Stimulated activated CD4-positive, alpha-beta T cell treated with anti-CD3 and anti-CD28 coated beads, Interleukin-2, amount 100 ng/mL, for 48 hours (primary cell): Measurements from ENCODE around the gene FOXD4.
"Not testable (repeated sequence)": the region's sequence is repeated elsewhere in the genome, so short reads cannot be mapped to it uniquely, and the experiment has no call there.

Source experiments
- DNase-seq, 2 donors: peaks; one replicate each; pipeline ENCODE4 v3.0.0-alpha.2; 2020

The FOXD4 gene

GRCh38 chr9:90851-91250, 27.4 kb downstream of the FOXD4 start:
- DNase-seq: not testable (repeated sequence)

DNA sequence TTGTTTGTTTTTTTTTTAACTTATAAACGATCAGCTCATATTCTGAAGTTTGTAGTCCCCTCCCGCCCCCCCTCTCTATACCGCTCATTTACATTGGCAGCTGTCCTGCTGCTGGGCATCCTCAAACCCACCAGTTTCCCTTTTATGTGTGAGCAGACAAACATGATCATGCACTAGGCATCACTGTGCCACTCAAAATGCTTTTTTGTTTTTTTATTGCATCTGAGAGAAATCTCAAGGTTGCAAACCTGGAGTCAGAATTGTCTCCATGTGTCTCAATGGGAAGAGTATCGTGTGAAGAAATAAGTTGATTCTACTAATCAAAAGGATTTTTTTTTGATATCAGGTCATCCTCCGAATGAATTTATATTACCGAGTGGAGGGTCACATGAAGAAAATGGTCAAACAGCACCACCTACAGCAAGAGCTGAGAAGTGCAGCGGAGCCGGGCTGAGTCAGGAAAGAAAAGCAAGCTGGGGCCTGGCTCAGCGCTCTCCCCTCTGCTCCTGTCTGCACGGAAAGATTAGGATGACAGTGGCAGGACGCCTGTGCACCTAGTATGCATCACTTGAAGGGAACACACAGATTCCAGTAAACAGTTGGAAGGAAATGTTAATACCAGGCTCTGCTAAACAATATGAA, 29.7 kb downstream of the FOXD4 start:
- not testable (repeated sequence) for DNase-seq

DNA sequence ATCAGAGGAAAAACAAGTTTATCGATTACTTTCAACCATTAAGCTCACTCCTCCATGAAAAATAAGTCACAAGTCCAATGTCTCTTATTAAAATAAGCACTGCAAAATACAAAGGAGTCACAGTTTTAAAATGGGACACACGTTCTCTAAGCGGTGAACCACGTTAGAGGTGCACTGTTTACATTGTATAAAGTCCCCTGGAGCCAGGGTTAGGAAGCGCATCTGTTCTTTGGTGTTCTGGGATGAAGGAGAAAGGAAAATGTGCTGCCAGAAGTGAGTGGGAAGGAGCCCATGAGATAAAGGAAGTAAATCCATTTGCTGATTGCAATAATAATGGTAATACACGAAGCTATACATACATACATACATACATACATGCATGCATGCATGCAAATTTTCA, 30.4 kb downstream of the FOXD4 start:
- not testable (repeated sequence) for DNase-seq

DNA sequence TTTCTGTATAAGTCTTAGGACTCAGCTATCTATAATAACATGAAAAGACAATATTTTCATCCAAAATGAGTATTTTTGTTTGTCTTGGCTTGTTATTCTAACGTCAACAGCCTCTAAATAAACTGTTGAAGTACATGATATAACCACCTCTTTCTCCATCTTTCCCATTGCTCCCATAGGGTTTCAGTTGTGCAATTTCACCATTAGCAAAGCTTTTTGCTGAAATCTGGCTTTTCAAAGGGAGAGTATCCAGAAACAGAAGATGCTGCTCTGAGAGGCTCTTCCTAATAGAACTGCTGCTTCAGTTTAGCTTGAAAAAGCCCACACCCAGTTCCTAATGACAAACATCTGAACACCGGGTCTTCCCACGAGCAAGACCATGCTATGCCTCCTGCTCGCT, 31.1 kb downstream of the FOXD4 start:
- not testable (repeated sequence) for DNase-seq

GRCh38 chr9:86697-87096, 31.5 kb downstream of the FOXD4 start:
- DNase-seq: not testable (repeated sequence)

DNA sequence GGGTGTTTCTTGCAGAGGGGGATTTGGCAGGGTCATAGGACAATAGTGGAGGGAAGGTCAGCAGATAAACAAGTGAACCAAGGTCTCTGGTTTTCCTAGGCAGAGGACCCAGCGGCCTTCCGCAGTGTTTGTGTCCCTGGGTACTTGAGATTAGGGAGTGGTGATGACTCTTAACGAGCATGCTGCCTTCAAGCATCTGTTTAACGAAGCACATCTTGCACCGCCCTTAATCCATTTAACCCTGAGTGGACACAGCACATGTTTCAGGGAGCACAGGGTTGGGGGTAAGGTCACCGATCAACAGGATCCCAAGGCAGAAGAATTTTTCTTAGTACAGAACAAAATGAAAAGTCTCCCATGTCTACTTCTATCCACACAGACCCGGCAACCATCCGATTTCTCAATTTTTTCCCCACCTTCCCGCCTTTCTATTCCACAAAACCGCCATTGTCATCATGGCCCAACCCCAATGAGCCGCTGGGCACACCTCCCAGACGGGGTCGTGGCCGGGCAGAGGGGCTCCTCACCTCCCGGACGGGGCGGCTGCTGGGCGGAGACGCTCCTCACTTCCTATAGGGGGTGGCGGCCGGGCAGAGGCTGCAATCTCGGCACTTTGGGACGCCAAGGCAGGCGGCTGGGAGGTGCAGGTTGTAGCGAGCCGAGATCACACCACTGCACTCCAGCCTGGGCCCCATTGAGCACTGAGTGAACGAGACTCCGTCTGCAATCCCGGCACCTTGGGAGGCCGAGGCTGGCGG, 35.1 kb downstream of the FOXD4 start:
- DNase-seq: not testable (repeated sequence)

GRCh38 chr9:78333-78732, 39.9 kb downstream of the FOXD4 start:
- DNase-seq: not testable (repeated sequence)

- not testable (repeated sequence) for DNase-seq
Observed at GRCh38 chr9:76389-76788, 41.8 kb downstream of the FOXD4 start.

- not testable (repeated sequence) for DNase-seq
Observed at GRCh38 chr9:73900-74525, 44.2 kb downstream of the FOXD4 start.

DNA sequence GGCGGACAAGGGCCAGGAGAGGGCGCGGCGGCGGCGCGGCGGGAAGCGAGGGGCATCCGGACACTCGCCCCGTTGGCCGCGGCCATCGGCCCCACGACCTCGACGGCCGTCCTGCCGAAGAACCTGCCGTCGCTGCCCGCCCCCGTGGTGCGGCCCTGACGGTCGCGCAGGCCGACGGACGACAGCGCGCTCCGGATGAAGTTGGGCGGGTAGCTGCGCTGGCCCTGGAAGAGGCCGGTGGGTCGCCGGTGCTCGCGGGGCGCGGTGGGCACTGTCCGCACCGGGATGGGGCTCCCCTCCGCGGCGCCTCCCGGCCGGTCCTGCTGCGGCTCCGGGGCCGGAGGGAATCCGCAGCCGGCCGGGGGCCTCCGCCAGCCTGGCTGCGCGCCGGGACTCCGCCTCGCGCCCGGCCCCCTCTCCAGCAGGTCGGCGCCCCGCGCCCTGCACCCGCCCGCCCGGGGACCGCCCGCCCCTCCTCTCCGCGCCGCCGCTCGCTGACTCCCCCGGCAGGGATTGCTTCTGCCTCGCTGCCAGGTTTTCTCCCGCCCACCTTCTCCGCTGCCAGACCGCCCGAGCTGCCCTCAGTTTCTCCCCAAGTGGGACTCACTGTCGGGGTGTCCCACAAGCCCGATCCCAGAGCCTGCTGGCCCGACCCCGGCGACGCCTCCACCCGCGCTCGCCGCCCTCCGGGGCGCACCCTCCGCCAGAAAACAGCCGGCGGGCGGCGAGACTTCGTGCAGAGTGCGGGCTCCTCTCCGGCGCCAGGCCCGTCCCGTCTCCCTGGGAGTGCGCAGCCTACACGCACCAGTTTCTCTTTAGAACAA, 44.9 kb downstream of the FOXD4 start:
- DNase-seq: not testable (repeated sequence)
